AG09319 (cell line): ENCODE measurements around the gene EIF5AL1.

Source experiments
- DNase-seq: peaks from one replicate; pipeline ENCODE4 v3.0.0-alpha.2; 2010; ENCODE audit warnings: low read depth; ENCODE audit errors: extremely low read depth
- TF ChIP-seq, protein P1 (sequence below): IDR thresholded peaks from 2 replicates; pipeline ENCODE4 v1.5.1; 2011; ENCODE audit warnings: low read depth, mild to moderate bottlenecking, inconsistent platforms, low read length, moderate library complexity

The EIF5AL1 gene

DNA sequence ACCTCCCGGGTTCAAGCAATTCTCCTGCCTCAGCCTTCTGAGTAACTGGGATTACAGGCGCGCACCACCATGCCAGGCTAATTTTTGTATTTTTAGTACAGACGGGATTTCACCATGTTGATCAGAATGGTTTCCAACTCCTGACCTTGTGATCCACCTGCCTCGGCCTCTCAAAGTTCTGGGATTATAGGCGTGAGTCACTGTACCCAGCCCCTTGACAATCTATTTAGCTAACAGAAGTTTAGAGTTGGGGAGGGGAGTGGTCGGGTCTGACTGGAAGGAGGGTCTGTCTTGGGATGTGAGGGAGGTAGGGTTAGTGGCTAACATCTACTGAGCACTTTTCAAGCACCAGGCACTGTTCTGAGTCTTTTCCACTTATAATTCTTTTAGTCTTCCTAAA, 39.9 kb upstream of the EIF5AL1 start:
- no peak for DNase-seq
- TF ChIP-seq, protein P1, sequence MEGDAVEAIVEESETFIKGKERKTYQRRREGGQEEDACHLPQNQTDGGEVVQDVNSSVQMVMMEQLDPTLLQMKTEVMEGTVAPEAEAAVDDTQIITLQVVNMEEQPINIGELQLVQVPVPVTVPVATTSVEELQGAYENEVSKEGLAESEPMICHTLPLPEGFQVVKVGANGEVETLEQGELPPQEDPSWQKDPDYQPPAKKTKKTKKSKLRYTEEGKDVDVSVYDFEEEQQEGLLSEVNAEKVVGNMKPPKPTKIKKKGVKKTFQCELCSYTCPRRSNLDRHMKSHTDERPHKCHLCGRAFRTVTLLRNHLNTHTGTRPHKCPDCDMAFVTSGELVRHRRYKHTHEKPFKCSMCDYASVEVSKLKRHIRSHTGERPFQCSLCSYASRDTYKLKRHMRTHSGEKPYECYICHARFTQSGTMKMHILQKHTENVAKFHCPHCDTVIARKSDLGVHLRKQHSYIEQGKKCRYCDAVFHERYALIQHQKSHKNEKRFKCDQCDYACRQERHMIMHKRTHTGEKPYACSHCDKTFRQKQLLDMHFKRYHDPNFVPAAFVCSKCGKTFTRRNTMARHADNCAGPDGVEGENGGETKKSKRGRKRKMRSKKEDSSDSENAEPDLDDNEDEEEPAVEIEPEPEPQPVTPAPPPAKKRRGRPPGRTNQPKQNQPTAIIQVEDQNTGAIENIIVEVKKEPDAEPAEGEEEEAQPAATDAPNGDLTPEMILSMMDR, result no peak

DNA sequence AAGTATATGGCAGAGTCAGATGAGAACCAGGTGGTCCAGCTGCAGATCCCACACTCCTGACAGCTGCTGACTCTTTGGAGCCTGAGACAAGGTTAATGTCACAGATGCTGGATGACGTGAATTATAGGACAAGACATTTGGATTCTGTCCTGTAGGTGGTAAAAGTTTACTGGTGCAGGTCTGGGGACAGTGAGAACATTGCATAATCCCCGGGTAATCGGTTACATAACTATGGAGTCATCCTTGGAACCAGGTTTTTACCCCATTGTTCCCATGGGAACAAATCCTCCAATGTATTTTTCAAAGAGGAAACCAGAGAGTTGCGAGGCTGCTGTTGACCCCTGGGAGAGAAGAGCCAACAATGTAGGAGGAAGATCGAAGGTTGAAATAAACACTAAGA, 39.4 kb upstream of the EIF5AL1 start:
- TF ChIP-seq, protein P1, result no peak
- DNase-seq, result no peak

DNA sequence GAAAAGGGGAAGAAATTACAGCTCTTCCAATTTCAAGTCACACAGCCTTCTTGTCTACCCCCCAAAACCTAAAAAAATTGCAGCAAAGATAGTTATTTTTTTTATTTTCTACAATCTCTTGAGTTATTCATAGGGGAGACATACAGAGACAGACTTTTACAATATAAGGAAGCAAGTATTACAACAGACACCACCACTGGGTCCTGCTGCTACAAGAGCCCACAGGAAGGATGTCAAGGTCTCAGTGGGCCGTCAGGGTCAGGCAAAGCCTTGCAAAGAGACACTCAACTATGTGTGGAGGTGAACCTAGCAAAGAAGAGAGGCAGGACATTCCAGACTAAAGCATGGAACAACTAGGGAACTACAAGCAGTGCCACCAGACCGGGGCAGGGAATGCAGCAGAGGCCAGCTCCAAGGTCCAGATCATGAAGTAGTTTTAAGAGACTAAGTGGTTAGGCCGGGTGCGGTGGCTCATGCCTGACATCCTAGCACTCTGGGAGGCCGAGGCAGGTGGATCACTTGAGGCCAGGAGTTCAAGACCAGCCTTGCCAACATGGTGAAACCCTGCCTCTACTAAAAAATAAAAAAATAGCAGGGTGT, 38.7 kb upstream of the EIF5AL1 start:
- no peak for DNase-seq
- TF ChIP-seq, protein P1, result no peak

DNA sequence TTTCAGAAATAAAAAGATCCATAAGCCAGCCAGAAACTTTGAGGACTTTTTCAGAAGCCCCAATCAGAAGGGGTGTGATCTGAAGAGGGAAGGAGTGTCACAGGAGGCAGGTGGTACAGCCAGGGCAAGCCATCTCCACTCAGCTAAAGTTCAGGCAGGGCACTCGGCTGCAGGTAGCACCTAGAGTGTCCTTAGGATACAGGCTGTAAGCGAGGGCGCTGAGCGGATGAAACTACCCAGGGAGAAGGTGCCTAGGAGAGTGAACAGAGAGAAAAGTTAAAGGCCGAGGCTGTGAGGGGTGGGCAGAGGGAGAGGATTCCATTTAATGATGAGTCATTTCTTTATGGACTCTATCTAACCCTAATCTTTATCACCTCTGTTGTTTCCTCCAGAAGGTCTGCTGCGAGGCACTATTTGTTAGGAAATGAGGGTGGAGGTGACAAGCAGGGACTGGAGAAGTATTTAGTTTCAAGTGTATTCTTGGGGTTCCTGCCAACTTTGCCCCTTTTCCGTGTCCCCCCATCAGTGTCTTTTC, 37.1 kb upstream of the EIF5AL1 start:
- DNase-seq, result no peak
- TF ChIP-seq, protein P1, result no peak

DNA sequence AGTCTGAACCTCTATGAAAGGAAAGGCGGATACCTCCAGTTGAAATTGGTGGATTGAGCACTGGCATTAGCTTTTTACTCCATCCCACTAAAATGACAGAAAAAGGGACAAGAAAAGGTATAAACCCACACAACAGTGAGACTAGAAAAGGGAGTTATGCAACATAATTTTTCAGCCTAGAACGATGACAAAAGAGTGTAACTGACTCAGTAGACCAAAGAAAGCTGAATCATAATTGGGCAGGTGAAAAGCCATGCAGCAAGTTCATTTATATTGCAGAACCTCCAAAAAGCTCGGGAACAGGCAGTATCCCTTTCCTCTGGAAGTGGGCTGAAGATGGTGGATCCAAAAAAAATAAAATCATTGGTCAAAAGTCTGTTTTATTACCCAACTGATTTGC, 36.5 kb upstream of the EIF5AL1 start:
- DNase-seq, result no peak
- TF ChIP-seq, protein P1, result no peak

DNA sequence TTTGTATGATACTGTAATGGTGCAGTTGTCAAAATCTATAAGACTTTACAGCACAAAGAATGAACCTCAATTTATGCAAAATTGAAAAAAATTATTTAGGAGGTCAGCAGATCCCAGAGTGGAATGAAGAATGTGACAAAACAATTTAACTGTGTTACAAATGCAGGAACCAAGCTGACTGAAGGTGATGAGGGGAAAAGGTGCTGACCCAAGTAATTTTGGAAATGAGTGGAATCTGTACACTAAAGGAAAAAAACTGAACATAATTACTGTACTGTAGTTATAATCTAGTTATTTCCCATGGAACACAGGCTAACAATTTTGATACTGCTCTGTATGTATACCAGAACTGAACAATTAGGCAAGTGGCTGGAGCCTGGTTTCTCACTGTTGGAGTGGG, 35.7 kb upstream of the EIF5AL1 start:
- no peak for DNase-seq
- TF ChIP-seq, protein P1, result no peak

DNA sequence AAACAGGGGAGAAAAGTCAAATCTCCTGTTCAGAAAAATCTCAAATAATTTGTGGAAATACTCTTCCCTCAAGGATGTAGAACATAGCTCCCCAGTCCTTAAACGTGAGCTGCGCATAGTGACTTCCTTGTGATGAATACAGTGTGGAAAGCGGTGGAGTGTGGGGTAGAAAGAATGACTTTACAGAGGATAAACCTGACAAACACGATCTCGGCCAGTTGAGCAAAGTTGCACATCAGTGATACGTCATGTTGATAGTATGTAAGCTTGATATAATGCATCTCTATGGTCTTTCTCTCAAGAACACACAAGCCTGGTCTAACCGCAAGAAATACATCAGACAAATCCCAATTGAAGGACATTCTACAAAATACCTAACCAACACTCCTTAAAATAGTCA, 34.9 kb upstream of the EIF5AL1 start:
- DNase-seq, result no peak
- TF ChIP-seq, protein P1, result no peak
